ENCODE measurements around the gene BNC2. TPM values are rescaled to one million over a fixed set of nuclear protein-coding genes. Genes with fewer than 3 reads are reported as not detected.

The BNC2 gene
- total RNA-seq, 1 experiment from 2014 or later = 5.7 TPM

DNA sequence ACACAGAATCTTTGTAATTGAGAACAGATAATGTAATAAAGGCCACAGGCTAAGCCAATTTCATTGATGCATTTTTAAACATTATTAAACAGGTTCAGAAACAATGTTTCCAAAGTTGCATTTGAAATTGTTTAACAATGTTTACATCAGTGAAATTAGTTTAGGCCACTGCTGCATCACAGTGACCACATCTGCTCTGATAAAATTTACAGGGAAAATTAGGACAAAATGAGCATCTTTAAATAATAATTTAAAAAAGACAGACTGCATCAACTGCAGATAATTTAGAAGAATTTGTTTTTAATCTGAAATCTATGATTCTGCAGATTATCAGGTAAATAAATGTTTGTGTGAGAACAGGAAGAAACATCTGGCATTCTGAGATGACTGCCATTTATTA is 420.4 kb downstream of the BNC2 start:
- H3K27ac ChIP-seq (ENCODE audit: low read length) = no peak overlapping the region
- no peak overlapping the region for H3K4me3 ChIP-seq (ENCODE audit: low read depth in 2 of 2, low read length in 2 of 2)
- BruUV-seq (replicated peaks) = no TSS peak
- H3K9me3 ChIP-seq (ENCODE audit: control insufficient read depth, insufficient read depth, low read depth, low read length) = no peaks in the 10 kb centered on the region
- H3K36me3 ChIP-seq (ENCODE audit: control insufficient read depth, insufficient read depth, low read length) = no peaks in the 10 kb centered on the region
- no peaks in the 10 kb centered on the region for H3K27me3 ChIP-seq (ENCODE audit: control insufficient read depth, insufficient read depth, low read length)
- DNase-seq (ENCODE audit: low read depth, low spot score) (no peak), ATAC-seq (no peak)
- intact Hi-C loops (cut with micrococcal nuclease; ENCODE audit: unreplicated experiment) (no loop called here), in situ Hi-C loops (cut with HindIII; ENCODE audit: low pct_unique_long_range_greater_than_20kb, low sequenced_read_pairs) (no loop called here)
- no peaks in the 10 kb centered on the region for H3K4me1 ChIP-seq (ENCODE audit: control insufficient read depth, insufficient read depth, low read length)
- CTCF ChIA-PET = no interaction called here
- TF ChIP-seq, protein P1, sequence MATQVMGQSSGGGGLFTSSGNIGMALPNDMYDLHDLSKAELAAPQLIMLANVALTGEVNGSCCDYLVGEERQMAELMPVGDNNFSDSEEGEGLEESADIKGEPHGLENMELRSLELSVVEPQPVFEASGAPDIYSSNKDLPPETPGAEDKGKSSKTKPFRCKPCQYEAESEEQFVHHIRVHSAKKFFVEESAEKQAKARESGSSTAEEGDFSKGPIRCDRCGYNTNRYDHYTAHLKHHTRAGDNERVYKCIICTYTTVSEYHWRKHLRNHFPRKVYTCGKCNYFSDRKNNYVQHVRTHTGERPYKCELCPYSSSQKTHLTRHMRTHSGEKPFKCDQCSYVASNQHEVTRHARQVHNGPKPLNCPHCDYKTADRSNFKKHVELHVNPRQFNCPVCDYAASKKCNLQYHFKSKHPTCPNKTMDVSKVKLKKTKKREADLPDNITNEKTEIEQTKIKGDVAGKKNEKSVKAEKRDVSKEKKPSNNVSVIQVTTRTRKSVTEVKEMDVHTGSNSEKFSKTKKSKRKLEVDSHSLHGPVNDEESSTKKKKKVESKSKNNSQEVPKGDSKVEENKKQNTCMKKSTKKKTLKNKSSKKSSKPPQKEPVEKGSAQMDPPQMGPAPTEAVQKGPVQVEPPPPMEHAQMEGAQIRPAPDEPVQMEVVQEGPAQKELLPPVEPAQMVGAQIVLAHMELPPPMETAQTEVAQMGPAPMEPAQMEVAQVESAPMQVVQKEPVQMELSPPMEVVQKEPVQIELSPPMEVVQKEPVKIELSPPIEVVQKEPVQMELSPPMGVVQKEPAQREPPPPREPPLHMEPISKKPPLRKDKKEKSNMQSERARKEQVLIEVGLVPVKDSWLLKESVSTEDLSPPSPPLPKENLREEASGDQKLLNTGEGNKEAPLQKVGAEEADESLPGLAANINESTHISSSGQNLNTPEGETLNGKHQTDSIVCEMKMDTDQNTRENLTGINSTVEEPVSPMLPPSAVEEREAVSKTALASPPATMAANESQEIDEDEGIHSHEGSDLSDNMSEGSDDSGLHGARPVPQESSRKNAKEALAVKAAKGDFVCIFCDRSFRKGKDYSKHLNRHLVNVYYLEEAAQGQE (IDR thresholded peaks at IDR 0.05; ENCODE audit: insufficient read depth in 1 of 2, low read depth in 2 of 2, low read length in 1 of 2) = no peak
- TF ChIP-seq, protein P2, sequence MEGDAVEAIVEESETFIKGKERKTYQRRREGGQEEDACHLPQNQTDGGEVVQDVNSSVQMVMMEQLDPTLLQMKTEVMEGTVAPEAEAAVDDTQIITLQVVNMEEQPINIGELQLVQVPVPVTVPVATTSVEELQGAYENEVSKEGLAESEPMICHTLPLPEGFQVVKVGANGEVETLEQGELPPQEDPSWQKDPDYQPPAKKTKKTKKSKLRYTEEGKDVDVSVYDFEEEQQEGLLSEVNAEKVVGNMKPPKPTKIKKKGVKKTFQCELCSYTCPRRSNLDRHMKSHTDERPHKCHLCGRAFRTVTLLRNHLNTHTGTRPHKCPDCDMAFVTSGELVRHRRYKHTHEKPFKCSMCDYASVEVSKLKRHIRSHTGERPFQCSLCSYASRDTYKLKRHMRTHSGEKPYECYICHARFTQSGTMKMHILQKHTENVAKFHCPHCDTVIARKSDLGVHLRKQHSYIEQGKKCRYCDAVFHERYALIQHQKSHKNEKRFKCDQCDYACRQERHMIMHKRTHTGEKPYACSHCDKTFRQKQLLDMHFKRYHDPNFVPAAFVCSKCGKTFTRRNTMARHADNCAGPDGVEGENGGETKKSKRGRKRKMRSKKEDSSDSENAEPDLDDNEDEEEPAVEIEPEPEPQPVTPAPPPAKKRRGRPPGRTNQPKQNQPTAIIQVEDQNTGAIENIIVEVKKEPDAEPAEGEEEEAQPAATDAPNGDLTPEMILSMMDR (IDR thresholded peaks at IDR 0.05) = no peak
- TF ChIP-seq TCF7L2 (IDR thresholded peaks at IDR 0.05; ENCODE audit: low read depth, low read length) (no peak), POLR2AphosphoS5 (IDR thresholded peaks at IDR 0.05; ENCODE audit: low read depth, low read length) (no peak), SIN3A (IDR thresholded peaks at IDR 0.05; ENCODE audit: borderline replicate concordance, insufficient read depth, low read depth, low read length) (no peak)
- POLR2A ChIA-PET = no interaction called here

DNA sequence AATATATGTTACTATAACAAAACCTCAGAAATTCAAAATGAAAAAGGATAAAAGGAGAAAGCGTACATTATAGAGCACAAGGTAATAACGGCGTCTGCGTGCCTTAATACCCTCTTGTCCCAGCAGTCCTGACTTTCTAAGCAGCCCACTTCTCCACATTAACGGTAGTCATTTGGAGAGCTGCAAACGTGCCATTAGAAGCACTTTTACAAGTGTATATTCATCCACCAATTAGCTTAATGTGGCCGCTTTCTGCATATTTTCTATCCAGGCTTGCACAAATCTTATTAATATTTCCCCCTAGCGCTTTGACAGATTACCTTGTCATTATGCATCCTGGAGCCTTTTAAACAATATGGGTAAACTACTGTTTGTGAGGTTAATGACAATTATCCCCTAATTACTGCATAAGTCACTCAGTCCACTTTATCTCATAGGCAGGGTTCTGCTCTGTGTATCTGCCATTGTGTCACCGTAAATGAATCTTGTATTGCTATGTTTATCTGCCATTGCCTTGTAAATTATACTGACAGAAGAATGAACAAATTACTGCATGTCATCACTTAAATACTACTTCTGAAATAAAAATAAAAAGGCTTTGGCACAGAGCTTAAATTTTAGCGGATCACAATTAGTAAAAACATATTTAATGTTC is 421.3 kb downstream of the BNC2 start:
- Histone ChIP-seq H3K9me3 (ENCODE audit: control insufficient read depth, insufficient read depth, low read depth, low read length) (no peaks in the 10 kb centered on the region), H3K4me1 (ENCODE audit: control insufficient read depth, insufficient read depth, low read length) (no peaks in the 10 kb centered on the region), H3K36me3 (ENCODE audit: control insufficient read depth, insufficient read depth, low read length) (no peaks in the 10 kb centered on the region), H3K4me3 (ENCODE audit: low read depth in 2 of 2, low read length in 2 of 2) (no peak overlapping the region), H3K27me3 (ENCODE audit: control insufficient read depth, insufficient read depth, low read length) (no peaks in the 10 kb centered on the region), H3K27ac (ENCODE audit: low read length) (no peak overlapping the region)
- ChIA-PET CTCF (no interaction called here), POLR2A (no interaction called here)
- no peak for DNase-seq (ENCODE audit: low read depth, low spot score)
- no TSS peak for BruUV-seq (replicated peaks)
- in situ Hi-C loops (cut with HindIII; ENCODE audit: low pct_unique_long_range_greater_than_20kb, low sequenced_read_pairs) (no loop called here), intact Hi-C loops (cut with micrococcal nuclease; ENCODE audit: unreplicated experiment) (no loop called here)
- no peak for ATAC-seq
- no peak for TF ChIP-seq TCF7L2 (IDR thresholded peaks at IDR 0.05; ENCODE audit: low read depth, low read length)
- no peak for TF ChIP-seq SIN3A (IDR thresholded peaks at IDR 0.05; ENCODE audit: borderline replicate concordance, insufficient read depth, low read depth, low read length)
- TF ChIP-seq, protein P2 (IDR thresholded peaks at IDR 0.05) = no peak
- TF ChIP-seq, protein P1 (IDR thresholded peaks at IDR 0.05; ENCODE audit: insufficient read depth in 1 of 2, low read depth in 2 of 2, low read length in 1 of 2) = no peak
- no peak for TF ChIP-seq POLR2AphosphoS5 (IDR thresholded peaks at IDR 0.05; ENCODE audit: low read depth, low read length)

Measured in Panc1 (cell line).